Ishikawa (cell line): ENCODE data around the gene PLCL2.

ENCODE experiments used
- EGR1 ChIP-seq: IDR thresholded peaks from 2 replicates; pipeline ENCODE4 v1.6.1; 2012
- TAF1 ChIP-seq: IDR thresholded peaks from 2 replicates; pipeline ENCODE4 v1.6.1; 2012; ENCODE audit warnings: low read depth, mild to moderate bottlenecking
- TCF12 ChIP-seq: IDR thresholded peaks from 2 replicates; pipeline ENCODE4 v1.6.1; 2012; ENCODE audit warnings: low read depth
- YY1 ChIP-seq: IDR thresholded peaks from 2 replicates; pipeline ENCODE4 v1.6.1; 2012; ENCODE audit warnings: low read depth
- TF ChIP-seq, protein P1 (sequence below): IDR thresholded peaks from 2 replicates; pipeline ENCODE4 v1.6.1; 2012

GRCh38 chr3:16908896-16909295, 24.1 kb downstream of the PLCL2 start:
- TF ChIP-seq TCF12 (no peak), TAF1 (no peak), EGR1 (no peak), YY1 (no peak)
- TF ChIP-seq, protein P1, sequence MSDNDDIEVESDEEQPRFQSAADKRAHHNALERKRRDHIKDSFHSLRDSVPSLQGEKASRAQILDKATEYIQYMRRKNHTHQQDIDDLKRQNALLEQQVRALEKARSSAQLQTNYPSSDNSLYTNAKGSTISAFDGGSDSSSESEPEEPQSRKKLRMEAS: no peak
